Neural cell (in vitro differentiated cells): ENCODE results near the gene ARSI. TPM values are rescaled to one million over a fixed set of nuclear protein-coding genes. Genes with fewer than 3 reads are reported as not detected.

Source experiments
- H2AFZ ChIP-seq: fragments of 200-600, 300-800 bp; sonication (generic), shearing (Covaris generic); 2 replicates; pipeline ENCODE4 v1.6.0; 2014; ENCODE audit warnings: low read depth, mild to moderate bottlenecking, antibody characterized with exemption, low read length, moderate library complexity
- H3F3A ChIP-seq: fragments of 200-600 bp; shearing (Covaris generic); 2 replicates; pipeline ENCODE4 v1.6.1; 2016; ENCODE audit warnings: mild to moderate bottlenecking, moderate library complexity, mixed read lengths, antibody characterized with exemption, low read length; ENCODE audit not compliant: insufficient read depth, poor library complexity, severe bottlenecking
- H3K27ac ChIP-seq: fragments of 200-600, 300-800 bp; sonication (generic), shearing (Covaris generic); 2 replicates; pipeline ENCODE4 v1.5.1; 2014; ENCODE audit warnings: mild to moderate bottlenecking, low read length, moderate library complexity
- H3K27me3 ChIP-seq: fragments of 300-800, 200-600 bp; sonication (generic), shearing (Covaris generic); 2 replicates; pipeline ENCODE4 v1.6.0; 2014; ENCODE audit warnings: mild to moderate bottlenecking, low read depth, low read length, moderate library complexity; ENCODE audit not compliant: insufficient read depth
- H3K36me3 ChIP-seq: fragments of 300-800, 200-600 bp; sonication (generic), shearing (Covaris generic); 2 replicates; pipeline ENCODE4 v1.5.1; 2014; ENCODE audit warnings: mild to moderate bottlenecking, antibody characterized with exemption, low read length, moderate library complexity; ENCODE audit not compliant: insufficient read depth
- H3K4me2 ChIP-seq: fragments of 300-800, 200-600 bp; sonication (generic), shearing (Covaris generic); 2 replicates; pipeline ENCODE4 v1.6.0; 2014; ENCODE audit warnings: mild to moderate bottlenecking, low read length
- H3K4me3 ChIP-seq: fragments of 300-800, 200-600 bp; sonication (generic), shearing (Covaris generic); 2 replicates; pipeline ENCODE4 v1.5.1; 2014; ENCODE audit warnings: mild to moderate bottlenecking, low read length, moderate library complexity
- H3K79me2 ChIP-seq: fragments of 200-600 bp; shearing (Covaris generic); replicated peaks from 2 replicates; pipeline ENCODE4 v1.6.0; 2014; ENCODE audit warnings: mild to moderate bottlenecking, low read length, moderate library complexity; ENCODE audit not compliant: insufficient read depth
- H3K9ac ChIP-seq: fragments of 300-800, 200-600 bp; sonication (generic), shearing (Covaris generic); 2 replicates; pipeline ENCODE4 v1.6.1; 2016; ENCODE audit warnings: mild to moderate bottlenecking, low read length, mixed read lengths
- H3K9me2 ChIP-seq: fragments of 200-600 bp; shearing (Covaris generic); 2 replicates; pipeline ENCODE4 v1.6.1; 2016; ENCODE audit warnings: mild to moderate bottlenecking, low read length, mixed read lengths; ENCODE audit not compliant: insufficient read depth
- H3K9me3 ChIP-seq: fragments of 200-600, 300-800 bp; sonication (generic), shearing (Covaris generic); 2 replicates; pipeline ENCODE4 v1.6.1; 2016; ENCODE audit warnings: mild to moderate bottlenecking, mixed run types, low read length, moderate library complexity, mixed read lengths
- H4K20me1 ChIP-seq: fragments of 200-600 bp; shearing (Covaris generic); 2 replicates; pipeline ENCODE4 v1.6.1; 2016; ENCODE audit warnings: mild to moderate bottlenecking, mixed run types; ENCODE audit not compliant: insufficient read depth
- EP300 ChIP-seq: fragments of 450-650 bp; conservative IDR thresholded peaks from 2 replicates; pipeline ENCODE4 v1.6.1; 2014; ENCODE audit warnings: antibody characterized with exemption, mild to moderate bottlenecking, moderate library complexity; ENCODE audit not compliant: poor library complexity, severe bottlenecking
- EZH2 ChIP-seq: fragments of 200-600, 300-800 bp; shearing (Covaris generic), sonication (generic); IDR thresholded peaks from 2 replicates; pipeline ENCODE4 v1.6.1; 2014; ENCODE audit warnings: antibody characterized with exemption, low read length, borderline replicate concordance, mild to moderate bottlenecking; ENCODE audit not compliant: insufficient read depth, poor library complexity, severe bottlenecking
- MXI1 ChIP-seq: fragments of 450-650 bp; conservative IDR thresholded peaks from 2 replicates; pipeline ENCODE4 v1.6.1; 2014; ENCODE audit warnings: antibody characterized with exemption, mild to moderate bottlenecking; ENCODE audit not compliant: poor library complexity, severe bottlenecking
- POLR2AphosphoS5 ChIP-seq: IDR thresholded peaks from 2 replicates; pipeline ENCODE4 v1.6.1; 2012
- RAD21 ChIP-seq: fragments of 450-650 bp; conservative IDR thresholded peaks from 2 replicates; pipeline ENCODE4 v1.6.1; 2014; ENCODE audit warnings: antibody characterized with exemption, mild to moderate bottlenecking, moderate library complexity
- REST ChIP-seq: IDR thresholded peaks from 2 replicates; pipeline ENCODE4 v1.6.1; 2012; ENCODE audit warnings: borderline replicate concordance
- SMC3 ChIP-seq: fragments of 450-650 bp; conservative IDR thresholded peaks from 2 replicates; pipeline ENCODE4 v1.6.1; 2014; ENCODE audit warnings: antibody characterized with exemption, mild to moderate bottlenecking, moderate library complexity; ENCODE audit not compliant: poor library complexity
- TAF1 ChIP-seq: IDR thresholded peaks from 2 replicates; pipeline ENCODE4 v1.6.1; 2012; ENCODE audit warnings: low read depth
- polyA plus RNA-seq: library from polyadenylated mRNA; depleted of rRNA; stranded (reverse); fragments of >200 nt; gene quantifications from 2 replicates; pipeline ENCODE4 v1.2.3, GENCODE V29; 2014
- TF ChIP-seq, protein P1 (sequence below): fragments of 450-650 bp; IDR thresholded peaks from 2 replicates; pipeline ENCODE4 v1.5.1; 2014; ENCODE audit warnings: antibody characterized with exemption, mild to moderate bottlenecking, moderate library complexity; ENCODE audit not compliant: poor library complexity, severe bottlenecking

Gene ARSI
- polyA plus RNA-seq, 1 donor from 2014 or later: not detected

- Histone ChIP-seq H3K9me3 (no peaks in the 10 kb centered on the region), H3K27ac (no peak overlapping the region), H3K4me2 (no peak overlapping the region), H3K9ac (no peak overlapping the region), H2AFZ (no peak overlapping the region), H4K20me1 (no peaks in the 10 kb centered on the region), H3K9me2 (no peaks in the 10 kb centered on the region), H3K79me2 (no peaks in the 10 kb centered on the region), H3F3A (no peaks in the 10 kb centered on the region), H3K36me3 (no peaks in the 10 kb centered on the region), H3K4me3 (no peak overlapping the region), H3K27me3 (no peaks in the 10 kb centered on the region)
- TF ChIP-seq POLR2AphosphoS5 (no peak), TAF1 (no peak), EP300 (no peak), MXI1 (no peak), REST (no peak)
Observed at GRCh38 chr5:150329881-150330876, 27.5 kb upstream of the ARSI start.

DNA sequence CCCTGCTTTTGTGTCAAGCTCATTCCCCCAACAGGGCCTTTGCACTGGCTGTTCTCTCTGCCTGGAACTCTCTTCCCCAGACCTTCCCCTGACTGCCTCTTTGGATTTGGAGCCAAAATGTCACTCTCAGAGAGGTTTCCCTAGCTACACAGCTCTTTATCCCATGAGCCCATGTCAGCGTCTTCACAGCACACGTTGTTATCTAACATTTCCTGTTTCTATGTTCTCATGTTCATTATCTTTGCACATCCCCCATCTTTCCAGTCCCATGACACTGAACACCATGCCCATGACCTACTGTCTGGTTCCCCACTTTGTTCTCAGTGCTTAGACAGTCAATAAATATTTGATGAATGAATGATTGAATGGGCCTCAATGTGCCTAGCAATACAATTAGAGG is 26.3 kb upstream of the ARSI start:
- no peak overlapping the region for H3K4me2 ChIP-seq
- TF ChIP-seq REST (no peak), EZH2 (no peak), MXI1 (no peak), POLR2AphosphoS5 (no peak), SMC3 (no peak), EP300 (no peak), RAD21 (no peak), TAF1 (no peak)
- TF ChIP-seq, protein P1, sequence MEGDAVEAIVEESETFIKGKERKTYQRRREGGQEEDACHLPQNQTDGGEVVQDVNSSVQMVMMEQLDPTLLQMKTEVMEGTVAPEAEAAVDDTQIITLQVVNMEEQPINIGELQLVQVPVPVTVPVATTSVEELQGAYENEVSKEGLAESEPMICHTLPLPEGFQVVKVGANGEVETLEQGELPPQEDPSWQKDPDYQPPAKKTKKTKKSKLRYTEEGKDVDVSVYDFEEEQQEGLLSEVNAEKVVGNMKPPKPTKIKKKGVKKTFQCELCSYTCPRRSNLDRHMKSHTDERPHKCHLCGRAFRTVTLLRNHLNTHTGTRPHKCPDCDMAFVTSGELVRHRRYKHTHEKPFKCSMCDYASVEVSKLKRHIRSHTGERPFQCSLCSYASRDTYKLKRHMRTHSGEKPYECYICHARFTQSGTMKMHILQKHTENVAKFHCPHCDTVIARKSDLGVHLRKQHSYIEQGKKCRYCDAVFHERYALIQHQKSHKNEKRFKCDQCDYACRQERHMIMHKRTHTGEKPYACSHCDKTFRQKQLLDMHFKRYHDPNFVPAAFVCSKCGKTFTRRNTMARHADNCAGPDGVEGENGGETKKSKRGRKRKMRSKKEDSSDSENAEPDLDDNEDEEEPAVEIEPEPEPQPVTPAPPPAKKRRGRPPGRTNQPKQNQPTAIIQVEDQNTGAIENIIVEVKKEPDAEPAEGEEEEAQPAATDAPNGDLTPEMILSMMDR: no peak
- H3K9me3 ChIP-seq: no peaks in the 10 kb centered on the region
- H3K9ac ChIP-seq: no peak overlapping the region
- H3K27me3 ChIP-seq: no peaks in the 10 kb centered on the region
- H3K79me2 ChIP-seq: no peaks in the 10 kb centered on the region
- no peak overlapping the region for H3K27ac ChIP-seq
- H3K4me3 ChIP-seq: no peak overlapping the region
- H3K36me3 ChIP-seq: no peaks in the 10 kb centered on the region
- no peaks in the 10 kb centered on the region for H3F3A ChIP-seq
- no peaks in the 10 kb centered on the region for H4K20me1 ChIP-seq
- no peak overlapping the region for H2AFZ ChIP-seq
- no peaks in the 10 kb centered on the region for H3K9me2 ChIP-seq
